ENCODE results near the gene RUNDC3A.

The RUNDC3A gene

DNA sequence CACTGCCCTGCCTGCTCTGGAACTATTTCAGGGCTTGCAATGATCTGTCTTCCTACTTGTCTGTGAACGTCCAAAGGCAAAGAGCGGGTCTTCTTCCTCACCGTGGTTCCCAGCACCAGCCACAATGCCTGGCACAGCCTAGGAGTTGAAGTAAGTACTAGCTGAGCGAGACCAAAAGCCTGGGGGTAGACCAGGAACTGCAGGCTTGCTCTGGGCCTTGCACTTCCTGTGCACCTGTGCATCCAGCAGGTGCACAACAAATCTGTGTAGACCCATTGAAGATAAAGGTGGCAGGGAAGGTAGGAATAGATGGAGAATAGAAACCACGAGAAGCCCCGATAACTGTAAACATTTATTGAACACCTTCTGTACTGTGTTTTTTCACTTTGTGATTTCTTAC is 50.6 kb downstream of the RUNDC3A start:
- Histone ChIP-seq H3K79me2 (peaks cover 9% of the 10 kb centered on the region), H3K27ac (peak overlapping the region; percentile 5), H3K9me3 (ENCODE audit: control insufficient read depth, low read length) (no peaks in the 10 kb centered on the region), H3K9ac (no peak overlapping the region), H3K36me3 (ENCODE audit: control insufficient read depth, insufficient read depth, low read length) (no peaks in the 10 kb centered on the region), H3K4me1 (peaks cover 38% of the 10 kb centered on the region), H2AFZ (no peak overlapping the region), H3K27me3 (ENCODE audit: control insufficient read depth, insufficient read depth, low read length) (no peaks in the 10 kb centered on the region), H3K4me3 (ENCODE audit: low read depth, low read length) (no peak overlapping the region), H3K4me2 (ENCODE audit: low read length) (no peak overlapping the region)
- no peak for TF ChIP-seq CTCF (IDR thresholded peaks at IDR 0.05)

DNA sequence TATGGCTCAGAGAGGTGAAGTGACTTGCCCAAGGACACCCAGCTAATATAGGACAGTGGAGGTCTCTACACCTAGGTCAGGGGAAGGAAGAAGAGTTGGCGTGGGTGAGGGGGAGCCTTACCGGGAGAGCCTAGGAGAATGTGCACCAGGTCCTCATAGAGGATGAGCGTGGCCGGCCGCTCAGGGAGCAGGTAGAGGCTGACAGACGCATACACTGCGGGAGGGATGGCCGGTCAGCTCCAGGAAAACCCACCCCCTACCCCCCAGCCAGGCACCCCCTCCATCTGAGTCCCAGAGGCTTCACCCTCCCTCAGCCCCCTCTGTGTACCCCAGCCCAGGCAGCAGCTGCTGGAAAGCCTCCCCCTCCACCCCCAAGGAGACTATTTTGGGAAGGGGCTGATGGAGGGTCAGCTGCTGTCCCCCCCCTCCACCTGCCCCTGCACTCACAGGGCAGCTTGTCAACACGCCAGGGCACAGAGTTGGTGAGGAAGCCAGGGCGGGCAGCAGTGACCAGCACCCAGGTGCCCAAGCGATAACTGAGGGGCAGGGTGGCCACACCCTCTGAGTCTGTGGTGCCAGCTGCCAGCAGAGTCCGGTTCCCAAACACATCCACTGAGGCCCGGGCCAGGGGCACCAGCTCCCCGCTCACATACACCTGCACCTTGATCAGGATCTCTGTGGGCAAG is 51.2 kb downstream of the RUNDC3A start:
- TF ChIP-seq CTCF (IDR thresholded peaks at IDR 0.05): no peak
- peak overlapping the region; percentile 93 for H3K27ac ChIP-seq
- H3K4me2 ChIP-seq (ENCODE audit: low read length): peak overlapping the region; percentile 13
- peaks cover 38% of the 10 kb centered on the region for H3K4me1 ChIP-seq
- H3K4me3 ChIP-seq (ENCODE audit: low read depth, low read length): no peak overlapping the region
- no peaks in the 10 kb centered on the region for H3K27me3 ChIP-seq (ENCODE audit: control insufficient read depth, insufficient read depth, low read length)
- no peak overlapping the region for H3K9ac ChIP-seq
- no peak overlapping the region for H2AFZ ChIP-seq
- peaks cover 9% of the 10 kb centered on the region for H3K79me2 ChIP-seq
- H3K9me3 ChIP-seq (ENCODE audit: control insufficient read depth, low read length): no peaks in the 10 kb centered on the region
- H3K36me3 ChIP-seq (ENCODE audit: control insufficient read depth, insufficient read depth, low read length): no peaks in the 10 kb centered on the region

DNA sequence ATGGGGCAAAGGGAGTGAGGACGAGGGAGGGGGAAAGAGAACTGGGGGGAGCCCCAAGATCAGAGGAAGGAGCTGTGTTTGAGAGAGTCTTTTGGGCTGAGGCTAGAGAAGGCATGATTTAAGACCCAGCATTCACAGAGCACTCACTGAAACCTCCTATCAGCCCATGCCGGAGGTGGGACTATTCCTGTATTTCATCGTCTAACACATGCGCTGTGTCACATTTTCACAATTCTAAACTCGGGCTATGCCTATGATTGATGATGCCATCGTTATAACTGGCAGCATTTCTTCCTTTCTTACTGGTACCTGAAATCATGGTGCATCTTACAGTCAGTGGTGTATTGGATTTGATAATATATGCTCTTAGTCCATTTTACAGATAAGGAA is 51.7 kb downstream of the RUNDC3A start:
- Histone ChIP-seq H3K4me3 (ENCODE audit: low read depth, low read length) (peak overlapping the region; percentile 44), H3K9ac (no peak overlapping the region)

GRCh38 chr17:44360826-44361225 is 52.4 kb downstream of the RUNDC3A start:
- Histone ChIP-seq H3K4me3 (ENCODE audit: low read depth, low read length) (peak overlapping the region; percentile 44), H3K4me2 (ENCODE audit: low read length) (peak overlapping the region; percentile 47), H3K9me3 (ENCODE audit: control insufficient read depth, low read length) (no peaks in the 10 kb centered on the region), H3K4me1 (peaks cover 39% of the 10 kb centered on the region), H3K36me3 (ENCODE audit: control insufficient read depth, insufficient read depth, low read length) (no peaks in the 10 kb centered on the region), H3K27ac (peak overlapping the region; percentile 93), H3K79me2 (peaks cover 9% of the 10 kb centered on the region), H3K9ac (no peak overlapping the region), H2AFZ (peak overlapping the region; percentile 29), H3K27me3 (ENCODE audit: control insufficient read depth, insufficient read depth, low read length) (no peaks in the 10 kb centered on the region)
- TF ChIP-seq CTCF (IDR thresholded peaks at IDR 0.05): no peak

More for the DNA sequence above, 51.7 kb downstream of the RUNDC3A start:
- H3K4me1 ChIP-seq: peaks cover 38% of the 10 kb centered on the region
- H3K9me3 ChIP-seq (ENCODE audit: control insufficient read depth, low read length): no peaks in the 10 kb centered on the region
- H3K4me2 ChIP-seq (ENCODE audit: low read length): peak overlapping the region; percentile 47
- no peak overlapping the region for H2AFZ ChIP-seq
- H3K79me2 ChIP-seq: peaks cover 9% of the 10 kb centered on the region
- no peaks in the 10 kb centered on the region for H3K27me3 ChIP-seq (ENCODE audit: control insufficient read depth, insufficient read depth, low read length)
- peak overlapping the region; percentile 93 for H3K27ac ChIP-seq
- no peak for TF ChIP-seq CTCF (IDR thresholded peaks at IDR 0.05)
- H3K36me3 ChIP-seq (ENCODE audit: control insufficient read depth, insufficient read depth, low read length): no peaks in the 10 kb centered on the region
